Activated gamma-delta T cell treated with anti-CD3 and anti-CD28 coated beads, Interleukin-2, amount 50 U/mL, for 16 hours (primary cell): ENCODE measurements around the gene PLEKHH3.
A peak's percentile ranks its signal among the peaks of the same experiment; 100 is the strongest.

Source experiments
- DNase-seq: peaks from one replicate; pipeline ENCODE4 v3.0.0-alpha.2; 2020; ENCODE audit warnings: low read depth

Gene PLEKHH3, protein sequence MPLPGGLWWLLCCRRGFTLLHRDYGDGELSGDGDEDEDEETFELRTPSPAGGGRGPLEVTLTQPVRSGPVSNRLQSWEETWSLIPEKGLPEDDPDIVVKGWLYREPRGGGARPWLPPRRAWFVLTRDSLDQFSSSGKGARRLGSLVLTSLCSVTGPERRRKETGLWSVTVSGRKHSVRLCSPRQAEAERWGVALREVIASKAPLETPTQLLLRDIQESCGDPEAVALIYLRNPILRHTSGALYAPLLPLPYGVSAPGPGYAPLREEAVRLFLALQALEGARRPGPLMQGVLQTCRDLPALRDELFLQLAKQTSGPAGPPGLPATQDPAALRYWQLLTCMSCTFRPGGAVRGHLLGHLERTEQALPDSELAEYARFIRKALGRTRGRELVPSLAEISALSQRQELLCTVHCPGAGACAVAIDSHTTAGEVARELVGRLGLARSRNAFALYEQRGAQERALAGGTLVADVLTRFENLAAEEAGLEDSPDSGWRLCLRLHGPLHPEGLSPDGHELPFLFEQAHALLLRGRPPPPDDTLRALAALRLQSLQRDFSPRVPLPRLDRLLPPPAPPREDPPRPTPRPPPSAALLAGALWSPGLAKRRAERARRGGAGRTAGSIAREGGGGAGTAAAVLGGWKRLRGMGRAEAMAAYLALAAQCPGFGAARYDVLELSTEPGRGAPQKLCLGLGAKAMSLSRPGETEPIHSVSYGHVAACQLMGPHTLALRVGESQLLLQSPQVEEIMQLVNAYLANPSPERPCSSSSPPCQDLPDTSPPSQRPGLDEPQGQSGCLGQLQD

DNA sequence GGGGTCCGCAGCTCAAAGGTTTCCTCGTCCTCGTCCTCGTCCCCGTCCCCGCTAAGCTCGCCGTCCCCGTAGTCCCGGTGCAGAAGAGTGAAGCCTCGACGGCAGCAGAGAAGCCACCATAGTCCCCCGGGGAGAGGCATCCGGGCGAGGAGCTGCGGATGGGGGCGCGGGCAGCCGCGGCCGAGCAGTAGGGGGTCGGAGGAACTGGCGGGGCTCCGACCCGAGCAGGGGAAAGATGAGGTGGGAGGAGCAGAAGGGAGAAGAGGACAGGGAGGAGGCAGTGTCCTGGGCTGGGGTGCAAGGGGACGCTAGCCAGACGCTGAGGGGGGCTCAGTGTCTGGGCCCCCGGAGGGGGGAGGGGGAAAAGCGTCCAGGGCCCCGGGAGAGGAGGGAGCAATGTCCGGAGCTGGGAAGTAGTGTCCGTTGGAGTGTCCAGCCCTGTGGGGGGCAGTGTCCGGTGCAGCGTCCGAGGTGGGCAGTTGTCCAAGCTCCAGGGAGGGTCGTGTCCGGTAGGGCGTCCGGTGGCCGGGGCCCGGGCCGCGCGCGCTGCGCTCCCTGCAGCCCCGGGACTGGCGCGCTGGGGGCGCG is at the start of gene PLEKHH3:
Gene PLEKHH3, minus strand, starts transcription at position 571 of the 588 bp plus-strand sequence. Its CDS starts 431 bp downstream, at position 140.
- DNase-seq = no peak

DNA sequence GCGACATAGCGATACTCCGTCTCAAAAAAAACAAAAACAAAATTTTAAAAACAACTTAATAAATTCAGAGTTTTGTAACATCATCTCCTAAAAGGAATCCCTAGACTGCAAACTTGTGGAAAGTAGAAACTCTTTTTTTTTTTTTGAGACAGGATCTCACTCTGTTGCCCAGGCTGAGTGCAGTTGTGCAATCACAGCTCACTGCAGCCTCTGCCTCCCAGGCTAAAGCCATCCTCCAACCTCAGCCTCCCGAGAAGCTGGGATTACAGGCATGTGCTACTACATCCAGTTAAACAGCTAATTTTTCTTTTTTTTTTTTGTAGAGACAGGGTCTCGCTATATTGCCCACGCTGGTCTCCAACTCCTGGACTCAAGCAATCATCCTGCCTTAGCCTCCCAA is 48.3 kb upstream of the PLEKHH3 start:
- no peak for DNase-seq

DNA sequence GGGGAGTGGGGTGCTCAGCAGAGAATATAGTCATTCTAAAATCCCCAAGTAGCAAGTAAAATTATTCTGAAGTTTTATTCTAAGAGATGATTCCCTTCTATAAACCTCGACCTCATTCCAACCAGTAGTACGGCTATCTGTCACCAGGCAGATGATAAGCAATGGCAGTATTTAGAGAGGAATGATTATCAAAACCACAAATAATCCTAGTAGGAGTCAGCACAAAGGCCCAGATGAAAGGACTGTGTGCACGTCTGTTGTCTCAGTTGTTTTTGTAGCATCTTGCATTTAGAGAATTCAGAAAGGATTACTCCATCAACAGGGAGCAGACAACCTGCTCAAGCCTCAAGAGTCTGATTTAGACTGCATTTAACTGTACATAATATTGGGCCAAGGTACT is 46.8 kb upstream of the PLEKHH3 start:
- DNase-seq = no peak

DNA sequence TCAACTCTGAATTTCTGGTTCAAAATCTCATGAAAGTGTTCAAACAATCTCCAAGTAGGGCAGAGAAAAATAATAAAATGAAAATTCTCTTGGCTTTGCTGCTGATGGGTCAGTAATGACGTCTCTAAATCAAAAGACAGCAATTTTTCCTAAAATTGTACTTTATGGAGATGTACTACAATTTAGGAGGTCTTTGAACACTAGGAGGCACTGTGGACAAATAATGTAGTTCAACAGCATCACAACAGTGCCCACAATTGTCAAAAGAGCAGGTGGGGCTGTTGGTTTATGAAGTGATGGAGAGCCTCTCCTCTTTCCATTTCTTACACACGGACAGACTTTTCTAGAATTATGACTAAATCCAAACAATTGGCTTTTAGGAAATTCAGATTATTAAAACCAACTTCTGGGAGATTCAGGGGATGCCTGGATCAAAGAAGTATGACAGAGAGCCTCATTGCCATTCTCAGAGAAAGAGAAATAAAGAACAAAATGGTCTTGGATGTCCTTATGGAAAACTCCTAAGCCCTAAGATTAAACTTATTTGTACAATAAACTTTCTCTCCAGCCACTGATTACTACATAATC is 44.3 kb upstream of the PLEKHH3 start:
- peak; percentile 9 for DNase-seq

DNA sequence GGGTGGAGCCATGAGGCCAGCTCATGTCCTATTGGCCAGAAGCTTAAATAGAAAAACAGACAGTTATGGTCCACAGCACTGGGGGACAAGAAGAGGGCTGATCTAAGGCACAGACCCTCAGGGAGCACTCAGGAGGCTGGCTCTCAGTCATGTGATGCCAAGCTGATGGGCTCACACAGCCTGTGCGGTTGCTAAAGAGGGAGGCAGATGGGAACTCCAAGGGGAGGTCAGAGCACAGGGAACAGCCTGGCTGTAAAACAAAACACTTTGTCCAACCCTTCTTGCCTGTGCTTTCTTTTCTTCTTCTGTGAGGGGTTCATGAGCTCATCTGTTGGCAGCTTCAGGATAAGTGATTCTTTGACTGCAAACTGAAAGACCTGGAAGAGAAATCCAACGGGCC is 32.8 kb upstream of the PLEKHH3 start:
- no peak for DNase-seq

DNA sequence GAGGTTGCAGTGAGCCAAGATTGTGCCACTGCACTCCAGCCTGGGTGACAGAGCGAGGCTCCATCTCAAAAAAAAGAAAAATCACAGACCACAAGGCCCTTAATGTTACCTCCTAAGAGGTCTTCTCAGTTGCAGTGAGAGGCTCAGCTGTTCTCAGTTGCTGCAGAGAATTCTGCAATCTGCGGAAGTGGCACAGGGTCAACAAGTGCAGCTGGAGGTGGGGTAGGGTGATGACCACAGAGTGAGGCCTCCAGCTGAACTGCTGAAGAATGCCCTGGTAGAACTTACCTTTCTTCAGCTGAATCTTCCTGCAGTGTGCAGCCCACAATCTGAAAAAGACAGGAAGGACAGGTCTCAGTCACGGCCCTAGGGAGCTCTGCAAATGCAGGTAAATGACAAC is 31.8 kb upstream of the PLEKHH3 start:
- no peak for DNase-seq

DNA sequence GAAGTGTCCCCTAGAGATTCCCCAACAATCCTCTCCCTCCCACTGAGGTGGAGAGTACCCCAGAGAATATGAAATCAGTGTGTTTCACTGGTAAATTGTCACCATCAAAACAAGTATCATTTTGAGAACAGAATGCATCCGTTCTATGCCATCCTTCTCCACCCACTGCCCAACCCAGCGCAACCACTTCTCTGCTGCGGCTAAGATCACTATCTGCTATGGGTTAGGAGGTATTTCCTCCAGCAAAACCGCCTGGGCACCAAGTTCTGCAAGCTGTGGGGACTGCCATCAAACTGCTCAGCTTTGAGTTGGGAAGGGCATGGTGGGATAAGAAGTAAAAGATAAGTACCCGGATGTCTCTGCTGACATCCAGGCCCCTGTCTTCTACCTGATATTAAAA is 29.9 kb upstream of the PLEKHH3 start:
- no peak for DNase-seq

DNA sequence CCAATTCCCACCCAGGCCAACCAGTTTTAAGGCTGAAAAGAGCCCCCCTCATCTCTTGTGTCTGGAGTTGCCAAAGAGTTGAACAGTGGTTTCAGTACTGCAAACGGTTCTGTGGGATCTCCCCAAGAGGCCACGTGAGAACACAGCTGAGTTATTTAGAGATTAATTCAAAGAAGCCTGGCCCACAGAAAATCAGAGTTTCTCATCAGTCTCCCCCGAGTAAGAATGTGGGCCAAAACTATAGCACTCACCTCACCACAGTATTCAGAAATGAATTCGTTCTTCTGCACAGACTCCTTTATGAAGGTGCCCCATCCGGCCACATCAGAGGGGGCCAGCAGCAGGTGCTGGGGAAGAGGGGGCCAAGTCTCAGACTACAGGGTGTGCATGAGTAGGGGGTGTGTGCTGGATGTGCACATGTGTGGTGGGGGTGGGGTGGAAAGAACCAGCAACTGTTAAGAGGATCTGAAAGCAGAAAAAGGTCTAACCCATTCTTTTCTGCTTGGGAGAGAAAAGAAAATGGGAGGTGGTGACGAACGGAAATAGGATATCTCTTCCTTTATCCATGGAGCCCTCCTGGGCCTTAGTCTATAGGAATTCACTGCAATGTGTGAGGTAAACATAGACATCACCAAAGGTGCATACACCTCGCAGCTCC is 28.2 kb upstream of the PLEKHH3 start:
- DNase-seq = no peak

DNA sequence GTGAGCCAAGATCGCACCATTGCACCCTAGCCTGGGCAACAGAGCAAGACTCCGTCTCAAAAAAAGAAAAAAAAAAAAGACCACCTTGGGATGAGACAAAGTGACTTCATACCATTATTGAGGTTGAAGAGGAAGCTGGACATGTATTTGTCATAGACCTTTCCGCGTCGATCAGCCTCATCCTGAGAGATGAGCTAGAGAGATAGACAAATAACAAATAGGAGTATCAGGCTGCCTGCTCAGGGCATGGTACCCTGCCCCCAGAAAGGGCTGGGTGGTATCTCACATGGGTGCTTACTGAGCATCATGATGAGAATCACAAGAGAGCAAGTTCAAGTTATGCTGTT is 27.7 kb upstream of the PLEKHH3 start:
- no peak for DNase-seq

DNA sequence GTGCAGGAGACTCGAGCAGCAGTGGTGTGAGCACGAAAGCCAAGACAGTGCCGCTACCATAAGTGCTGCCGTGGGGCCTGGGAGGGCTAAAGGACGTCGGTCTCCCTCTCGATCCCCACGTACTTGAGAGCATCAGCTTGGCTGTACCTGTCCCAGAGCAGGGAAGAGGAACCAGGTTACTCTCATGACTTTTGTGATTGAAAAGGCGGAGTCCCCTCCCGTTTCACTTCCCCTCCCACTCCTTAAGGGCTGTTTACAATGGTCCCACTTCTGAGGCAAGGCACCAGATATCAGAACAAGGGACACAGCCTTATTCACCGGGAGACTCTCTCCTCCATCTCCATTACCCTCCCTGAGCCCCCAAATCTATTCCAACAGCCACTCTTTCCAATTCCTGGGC is 25.7 kb upstream of the PLEKHH3 start:
- DNase-seq = no peak

DNA sequence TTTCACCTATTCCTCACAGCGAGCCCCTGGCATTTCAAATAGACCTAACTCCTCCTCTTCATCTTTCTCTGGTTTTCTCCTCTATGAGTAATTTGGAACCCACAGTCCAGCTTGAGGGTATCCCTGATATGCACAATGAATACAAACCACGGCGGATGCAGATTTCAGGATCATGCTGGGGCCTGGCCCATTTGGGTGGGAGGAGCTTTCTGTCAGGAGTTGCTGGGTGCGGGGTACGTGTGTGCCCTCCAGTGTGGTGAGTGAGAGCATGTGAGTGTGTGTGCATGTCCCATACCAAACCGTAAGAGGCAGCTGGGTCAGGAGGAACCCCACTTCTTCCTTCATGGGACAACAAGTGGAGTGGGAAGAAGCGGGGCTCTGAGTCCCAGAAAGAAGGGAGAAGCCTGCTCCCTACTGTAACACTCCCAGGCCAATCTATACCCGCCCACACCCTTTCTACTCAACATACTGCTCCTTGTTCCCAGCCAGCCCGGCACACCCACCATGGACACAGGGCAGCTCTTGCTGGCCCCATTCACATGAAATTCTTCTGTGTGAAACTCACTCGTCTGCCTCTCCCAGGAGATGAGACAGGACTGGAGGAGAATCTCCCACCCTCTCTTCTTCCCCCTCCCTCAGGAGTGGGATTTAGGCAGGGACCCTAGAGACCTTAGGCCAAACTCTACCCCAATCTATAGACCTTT is 23.9 kb upstream of the PLEKHH3 start:
- DNase-seq = no peak

DNA sequence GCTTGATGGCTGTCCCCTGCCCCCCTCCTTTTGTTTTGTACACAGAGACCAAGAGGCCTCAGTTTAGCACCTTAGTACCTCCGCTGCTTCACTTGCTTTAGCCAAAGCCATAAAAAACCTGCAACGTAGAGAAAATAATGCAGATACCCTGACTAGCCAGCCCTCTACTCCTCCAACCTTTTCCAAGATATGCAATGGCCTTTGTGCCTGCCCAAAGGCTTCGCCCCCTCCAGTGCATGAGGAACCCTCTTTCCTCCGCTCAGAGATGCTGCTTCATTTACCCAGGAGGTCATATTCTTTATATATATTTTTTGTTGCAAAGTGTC is 22.6 kb upstream of the PLEKHH3 start:
- DNase-seq = no peak

DNA sequence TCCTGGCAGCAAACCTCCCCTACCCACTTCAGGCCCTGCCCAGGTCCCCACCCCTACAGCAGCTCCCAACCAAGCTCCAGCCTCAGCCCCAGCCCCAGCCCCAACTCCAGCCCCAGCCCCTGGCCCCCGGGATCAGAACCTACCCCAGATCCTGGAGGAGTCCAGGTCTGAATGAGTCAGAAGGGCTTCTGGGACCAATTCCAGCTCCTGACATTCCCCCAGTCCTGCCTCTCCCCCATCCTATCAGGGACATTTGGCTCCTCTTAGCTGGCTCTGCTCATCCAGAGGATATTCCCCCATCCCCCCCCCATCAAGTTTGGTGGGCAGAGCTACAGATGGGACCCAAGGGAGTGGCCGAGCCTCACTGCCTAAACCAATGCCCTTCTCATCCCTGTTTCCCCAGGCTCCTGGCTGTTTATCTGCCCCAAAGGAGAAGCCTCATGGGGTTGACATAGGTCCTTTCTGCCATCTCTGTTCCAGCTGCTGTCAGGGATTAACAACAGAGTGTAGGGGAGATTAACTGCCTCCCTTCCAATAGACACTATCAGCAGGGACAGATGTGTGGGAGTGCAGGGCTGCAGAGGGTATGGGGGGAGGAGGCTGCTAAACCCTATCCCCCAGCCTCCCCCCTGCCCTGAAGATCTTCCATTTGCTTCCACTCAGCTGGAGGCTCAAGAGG is 22.1 kb upstream of the PLEKHH3 start:
- DNase-seq = no peak

DNA sequence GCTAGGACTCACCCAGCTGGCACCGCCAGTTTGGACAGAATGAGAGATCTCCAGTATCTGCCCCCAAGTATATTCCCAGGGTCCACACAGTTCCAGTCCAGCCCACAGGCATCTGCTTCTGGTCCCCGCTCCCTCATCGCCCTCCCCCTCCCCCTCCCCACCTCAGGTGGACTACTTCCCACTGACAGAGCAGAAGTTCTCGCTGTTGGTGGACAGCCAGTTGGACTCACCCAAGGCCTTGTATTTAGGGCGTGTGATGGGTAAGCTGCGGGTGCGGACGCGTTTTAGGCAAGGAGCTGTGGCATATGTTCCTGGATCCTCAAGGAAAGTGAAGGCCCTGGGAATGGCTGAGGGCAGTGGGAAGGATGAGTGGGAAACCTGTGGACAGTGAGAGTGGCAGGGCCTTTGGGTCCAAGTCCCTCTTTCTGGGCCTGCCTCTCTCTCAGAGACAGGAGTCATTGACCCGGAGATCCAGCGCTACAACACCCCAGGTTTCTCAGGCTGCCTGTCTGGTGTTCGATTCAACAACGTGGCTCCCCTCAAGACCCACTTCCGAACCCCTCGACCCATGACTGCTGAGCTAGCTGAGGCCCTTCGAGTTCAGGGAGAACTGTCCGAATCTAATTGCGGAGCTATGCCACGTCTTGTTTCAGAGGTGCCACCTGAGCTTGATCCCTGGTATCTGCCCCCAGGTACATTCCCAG is 20.5 kb upstream of the PLEKHH3 start:
- no peak for DNase-seq

DNA sequence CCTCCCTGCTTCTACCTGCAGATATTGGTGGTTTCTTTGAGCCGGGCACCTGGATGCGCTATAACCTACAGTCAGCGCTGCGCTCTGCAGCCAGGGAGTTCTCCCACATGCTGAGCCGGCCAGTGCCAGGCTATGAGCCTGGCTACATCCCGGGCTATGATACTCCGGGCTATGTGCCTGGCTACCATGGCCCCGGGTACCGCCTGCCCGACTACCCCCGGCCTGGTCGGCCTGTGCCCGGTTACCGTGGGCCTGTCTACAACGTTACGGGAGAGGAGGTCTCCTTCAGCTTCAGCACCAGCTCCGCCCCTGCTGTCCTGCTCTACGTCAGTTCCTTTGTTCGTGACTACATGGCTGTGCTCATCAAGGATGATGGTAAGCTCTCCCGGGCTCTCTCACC is 18.7 kb upstream of the PLEKHH3 start:
- no peak for DNase-seq

DNA sequence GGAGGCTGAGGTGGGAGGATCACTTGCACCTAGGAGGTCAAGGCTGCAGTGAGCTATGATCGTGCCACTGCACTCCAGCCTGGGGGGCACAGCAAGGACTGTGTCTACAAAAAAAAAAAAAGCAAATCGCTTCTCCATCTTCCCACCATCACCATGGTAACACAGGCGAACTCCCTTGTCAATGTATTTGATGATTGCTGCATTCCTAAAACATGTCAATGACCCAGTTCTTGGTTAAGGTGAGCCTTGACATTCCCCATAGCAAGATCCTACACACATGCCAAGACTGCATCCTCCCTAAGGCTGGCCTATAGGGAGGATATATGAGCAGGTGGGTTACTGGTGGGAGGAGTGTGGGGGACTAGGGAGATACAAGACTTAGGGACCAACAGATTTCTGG is 17.7 kb upstream of the PLEKHH3 start:
- DNase-seq = no peak

DNA sequence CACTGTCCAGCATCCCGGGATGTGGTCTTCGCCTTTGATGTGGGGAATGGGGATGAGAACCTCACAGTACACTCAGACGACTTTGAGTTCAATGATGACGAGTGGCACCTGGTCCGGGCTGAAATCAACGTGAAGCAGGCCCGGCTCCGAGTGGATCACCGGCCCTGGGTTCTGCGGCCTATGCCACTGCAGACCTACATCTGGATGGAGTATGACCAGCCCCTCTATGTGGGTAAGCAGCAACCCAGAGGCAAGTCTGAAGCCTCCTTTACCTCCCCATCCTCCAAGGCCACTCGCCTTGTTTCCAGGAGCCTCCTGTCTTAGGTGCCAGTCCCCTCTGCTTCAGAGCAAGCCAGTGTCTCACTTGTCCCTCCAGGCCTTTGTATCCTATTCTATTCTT is 15.7 kb upstream of the PLEKHH3 start:
- DNase-seq = no peak

DNA sequence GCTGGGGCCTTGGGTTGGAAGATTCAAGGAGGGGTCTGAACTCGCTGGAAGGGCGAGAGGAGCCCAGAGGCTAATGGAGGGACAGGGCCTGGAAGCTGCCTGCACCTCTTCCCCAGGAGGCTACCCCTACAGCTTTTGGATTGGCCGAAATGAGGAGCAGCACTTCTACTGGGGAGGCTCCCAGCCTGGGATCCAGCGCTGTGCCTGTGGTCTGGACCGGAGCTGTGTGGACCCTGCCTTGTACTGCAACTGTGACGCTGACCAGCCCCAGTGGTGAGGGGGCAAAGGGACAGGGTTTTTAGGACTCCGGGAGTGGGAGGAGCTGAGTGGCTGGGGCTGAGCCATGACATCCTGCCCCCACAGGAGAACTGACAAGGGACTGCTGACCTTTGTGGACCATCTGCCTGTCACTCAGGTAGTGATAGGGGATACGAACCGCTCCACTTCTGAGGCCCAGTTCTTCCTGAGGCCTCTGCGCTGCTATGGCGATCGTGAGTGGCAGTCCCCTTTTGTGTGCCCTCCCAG is 14.3 kb upstream of the PLEKHH3 start:
- DNase-seq = no peak

DNA sequence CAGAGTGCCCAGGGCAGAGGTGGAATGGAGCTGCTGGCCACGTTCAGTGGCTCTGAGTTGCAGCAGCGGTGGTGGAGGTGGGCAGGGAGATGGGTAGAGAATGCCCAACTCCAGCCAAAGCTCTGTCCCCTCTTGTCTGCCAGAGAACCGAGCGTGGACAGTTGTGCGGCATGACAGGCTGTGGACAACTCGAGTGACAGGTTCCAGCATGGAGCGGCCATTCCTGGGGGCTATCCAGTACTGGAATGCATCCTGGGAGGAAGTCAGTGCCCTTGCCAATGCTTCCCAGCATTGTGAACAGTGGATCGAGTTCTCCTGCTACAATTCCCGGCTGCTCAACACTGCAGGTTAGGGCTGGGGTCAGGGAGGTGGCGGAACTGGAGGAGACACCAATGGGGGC is 13.8 kb upstream of the PLEKHH3 start:
- no peak for DNase-seq

DNA sequence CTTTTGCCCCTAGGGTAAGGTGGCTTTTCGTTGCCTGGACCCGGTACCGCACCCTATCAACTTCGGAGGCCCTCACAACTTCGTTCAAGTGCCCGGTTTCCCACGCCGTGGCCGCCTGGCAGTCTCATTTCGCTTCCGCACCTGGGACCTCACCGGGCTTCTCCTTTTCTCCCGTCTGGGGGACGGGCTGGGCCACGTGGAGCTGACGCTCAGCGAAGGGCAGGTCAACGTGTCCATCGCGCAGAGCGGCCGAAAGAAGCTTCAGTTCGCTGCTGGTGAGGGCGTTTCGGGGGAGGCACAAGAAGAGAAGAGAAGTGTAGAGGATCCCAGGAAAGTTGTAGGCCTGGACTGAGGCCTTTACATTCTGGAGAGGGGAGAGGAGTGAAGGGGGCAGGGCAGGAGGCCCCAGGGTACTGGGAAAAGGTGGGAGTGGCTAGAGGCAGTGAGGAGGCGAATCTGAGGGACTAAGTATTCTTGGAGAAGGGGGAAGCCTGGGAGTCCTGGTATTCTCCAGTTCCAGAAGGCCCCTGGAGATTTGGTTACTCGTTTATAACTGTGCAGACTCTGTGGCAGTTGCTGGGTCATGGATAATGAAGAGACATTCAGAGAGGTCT is 11.0 kb upstream of the PLEKHH3 start:
- DNase-seq = no peak
